SK-N-SH treated with all-trans-retinoic acid at 6 μM for 48 hours (cell line): ENCODE measurements around the gene CHRNA9.
"Not testable (repeated sequence)": the region's sequence is repeated elsewhere in the genome, so short reads cannot be mapped to it uniquely, and the experiment has no call there.

ENCODE experiments used
- ATAC-seq: fragments of 200-7000 bp; cut with Tn5 transposase; 3 replicates; pipeline ENCODE4 v1.9.1; 2020; ENCODE audit warnings: mild to moderate bottlenecking, moderate library complexity
- ARNTL ChIP-seq: fragments of 450-650 bp; formaldehyde crosslinking; IDR thresholded peaks from 2 replicates; pipeline ENCODE4 v1.5.0; 2020; ENCODE audit warnings: low read depth, mild to moderate bottlenecking, moderate library complexity, borderline replicate concordance
- BACH2 ChIP-seq: fragments of 250-450 bp; sonication (Bioruptor Pico); IDR thresholded peaks from 2 replicates; pipeline ENCODE4 v1.9.0; 2021; ENCODE audit warnings: mild to moderate bottlenecking, borderline replicate concordance
- CREB5 ChIP-seq: fragments of 250-450 bp; sonication (Bioruptor Pico); IDR thresholded peaks from 2 replicates; pipeline ENCODE4 v1.5.1; 2020; ENCODE audit warnings: low read depth, mild to moderate bottlenecking, moderate library complexity
- ESRRG ChIP-seq: fragments of 250-450 bp; sonication (Bioruptor Pico); IDR thresholded peaks from 2 replicates; pipeline ENCODE4 v1.6.1; 2021; ENCODE audit warnings: mild to moderate bottlenecking
- ISL1 ChIP-seq: fragments of 250-450 bp; sonication (Bioruptor Pico); IDR thresholded peaks from 2 replicates; pipeline ENCODE4 v2.1.2; 2022; ENCODE audit warnings: mild to moderate bottlenecking, moderate library complexity
- OSR1 ChIP-seq: fragments of 250-450 bp; sonication (Bioruptor Pico); IDR thresholded peaks from 2 replicates; pipeline ENCODE4 v1.8.0; 2022; ENCODE audit warnings: moderate library complexity, mild to moderate bottlenecking, inconsistent platforms
- PATZ1 ChIP-seq: fragments of 250-450 bp; sonication (Bioruptor Pico); IDR thresholded peaks from 2 replicates; pipeline ENCODE4 v1.8.0; 2020; ENCODE audit warnings: mild to moderate bottlenecking, moderate library complexity, borderline replicate concordance
- POU6F1 ChIP-seq: fragments of 250-450 bp; sonication (Bioruptor Pico); IDR thresholded peaks from 2 replicates; pipeline ENCODE4 v1.8.0; 2021; ENCODE audit warnings: low read depth, mild to moderate bottlenecking, moderate library complexity, borderline replicate concordance
- PPARA ChIP-seq: fragments of 250-450 bp; sonication (Bioruptor Pico); IDR thresholded peaks from 2 replicates; pipeline ENCODE4 v1.5.0; 2020; ENCODE audit warnings: mild to moderate bottlenecking, borderline replicate concordance
- RARB ChIP-seq: fragments of 250-450 bp; sonication (Bioruptor Pico); IDR thresholded peaks from 2 replicates; pipeline ENCODE4 v1.8.0; 2021; ENCODE audit warnings: mild to moderate bottlenecking, moderate library complexity
- TCF4 ChIP-seq: fragments of 250-450 bp; sonication (Bioruptor Pico); IDR thresholded peaks from 2 replicates; pipeline ENCODE4 v1.8.0; 2021; ENCODE audit warnings: mild to moderate bottlenecking, moderate library complexity, borderline replicate concordance
- TSHZ2 ChIP-seq: fragments of 250-450 bp; sonication (Bioruptor Pico); IDR thresholded peaks from 2 replicates; pipeline ENCODE4 v1.5.0; 2020; ENCODE audit warnings: mild to moderate bottlenecking, moderate library complexity
- ZC3H10 ChIP-seq: fragments of 250-450 bp; sonication (Bioruptor Pico); IDR thresholded peaks from 2 replicates; pipeline ENCODE4 v1.5.1; 2021; ENCODE audit warnings: mild to moderate bottlenecking, moderate library complexity
- ZFP3 ChIP-seq: fragments of 250-450 bp; sonication (Bioruptor Pico); IDR thresholded peaks from 2 replicates; pipeline ENCODE4 v1.5.0; 2020; ENCODE audit warnings: mild to moderate bottlenecking, moderate library complexity
- ZFP30 ChIP-seq: fragments of 450-650 bp; formaldehyde crosslinking; IDR thresholded peaks from 2 replicates; pipeline ENCODE4 v1.5.0; 2022; ENCODE audit warnings: mild to moderate bottlenecking, moderate library complexity
- ZNF565 ChIP-seq: fragments of 450-650 bp; formaldehyde crosslinking; conservative IDR thresholded peaks from 2 replicates; pipeline ENCODE4 v1.5.0; 2020; ENCODE audit warnings: low read depth, mild to moderate bottlenecking, moderate library complexity
- ZNF70 ChIP-seq: fragments of 450-650 bp; formaldehyde crosslinking; IDR thresholded peaks from 2 replicates; pipeline ENCODE4 v1.5.0; 2020; ENCODE audit warnings: mild to moderate bottlenecking, moderate library complexity
- ZNF8 ChIP-seq: fragments of 450-650 bp; formaldehyde crosslinking; IDR thresholded peaks from 2 replicates; pipeline ENCODE4 v1.5.0; 2020; ENCODE audit warnings: mild to moderate bottlenecking, moderate library complexity

The CHRNA9 gene

GRCh38 chr4:40388239-40388638 is 53.1 kb downstream of the CHRNA9 start:
- no peak for ATAC-seq
- TF ChIP-seq ZNF565 (CRISPR knock-in tag) (no peak), ZNF8 (CRISPR knock-in tag) (no peak), ZFP3 (CRISPR knock-in tag) (no peak), ZNF70 (CRISPR knock-in tag) (no peak), ARNTL (CRISPR knock-in tag) (no peak), ESRRG (CRISPR knock-in tag) (no peak), RARB (CRISPR knock-in tag) (no peak), TSHZ2 (CRISPR knock-in tag) (no peak), OSR1 (CRISPR knock-in tag) (no peak), CREB5 (CRISPR knock-in tag) (no peak), BACH2 (CRISPR knock-in tag) (no peak), PPARA (no peak), ISL1 (no peak), ZFP30 (no peak)
- TF ChIP-seq, all 23 proteins: peak for 0

GRCh38 chr4:40389986-40390385 is 54.9 kb downstream of the CHRNA9 start:
- TF ChIP-seq POU6F1 (CRISPR knock-in tag): no peak
- no peak for TF ChIP-seq PATZ1 (CRISPR knock-in tag)
- TF ChIP-seq ESRRG (CRISPR knock-in tag): no peak
- TF ChIP-seq BACH2 (CRISPR knock-in tag): no peak
- no peak for ATAC-seq

- ATAC-seq: not testable (repeated sequence)
Measured at GRCh38 chr4:40392241-40392640, 57.1 kb downstream of the CHRNA9 start.

GRCh38 chr4:40394236-40394635 is 59.1 kb downstream of the CHRNA9 start:
- ATAC-seq: no peak
- no peak for TF ChIP-seq PATZ1 (CRISPR knock-in tag)
- no peak for TF ChIP-seq RARB (CRISPR knock-in tag)
- TF ChIP-seq ZNF70 (CRISPR knock-in tag): no peak
- TF ChIP-seq TCF4 (CRISPR knock-in tag): no peak
- no peak for TF ChIP-seq ZC3H10 (CRISPR knock-in tag)
- no peak for TF ChIP-seq ESRRG (CRISPR knock-in tag)
- no peak for TF ChIP-seq ZFP3 (CRISPR knock-in tag)
- TF ChIP-seq OSR1 (CRISPR knock-in tag): no peak
